Right lobe of liver (tissue), 6 donors: ENCODE measurements around the gene COLGALT1. TPM values are rescaled to one million over a fixed set of nuclear protein-coding genes. Genes with fewer than 3 reads are reported as not detected.

Source experiments
- ATAC-seq, 4 donors: fragments of 200-7000 bp; cut with Tn5 transposase; one replicate each; pipeline ENCODE4 v1.9.1; 2020; ENCODE audit warnings: mild to moderate bottlenecking in 4 of 4, moderate library complexity in 4 of 4
- DNase-seq, 3 donors: peaks; one replicate each; pipeline ENCODE4 v3.0.0-alpha.2; 2020
- H3K27ac ChIP-seq, 3 donors: fragments of 200-600 bp; one replicate each; pipeline ENCODE4 v1.8.0; 2022
- H3K27me3 ChIP-seq, 2 donors: fragments of 200-600 bp; one replicate each; pipeline ENCODE4 v1.8.0; 2022
- H3K36me3 ChIP-seq, 4 donors: fragments of 200-600 bp; sonication (generic) in 1 of 4; one replicate each; pipeline versions ENCODE4 v1.5.1 to v1.8.0; 2017 to 2022; ENCODE audit warnings: control low read depth in 1 of 4
- H3K4me1 ChIP-seq, 4 donors: fragments of 200-600 bp; sonication (generic) in 1 of 4; one replicate each; pipeline versions ENCODE4 v1.5.1 to v1.8.0; 2017 to 2022; ENCODE audit warnings: control low read depth in 1 of 4
- H3K4me3 ChIP-seq, 3 donors: fragments of 200-600 bp; one replicate each; pipeline ENCODE4 v1.8.0; 2022
- H3K9me3 ChIP-seq, 4 donors: fragments of 200-600 bp; sonication (generic) in 1 of 4; one replicate each; pipeline versions ENCODE4 v1.5.1 to v1.8.0; 2017 to 2022; ENCODE audit warnings: control low read depth in 1 of 4
- POLR2A ChIP-seq: fragments of 450-650 bp; IDR thresholded peaks from one replicate; pipeline ENCODE4 v1.6.1; 2017; ENCODE audit warnings: antibody characterized with exemption, mild to moderate bottlenecking
- WGBS: methylation state at CpG from one replicate; pipeline ENCODE4 v1.1.6; 2018; ENCODE audit warnings: low coverage, low lambda C conversion rate; ENCODE audit not compliant: insufficient coverage; ENCODE audit errors: missing lambda C conversion rate; 5-methylcytosine and 5-hydroxymethylcytosine counted together
- intact Hi-C, 2 donors: fragments of 100-400 bp; cut with DNase I; formaldehyde crosslinking; loops; one replicate each; pipeline versions ENCODE4 v1.11.2 to v1.14.1; 2022
- total RNA-seq, 6 experiments: library from RNA; depleted of rRNA in 2 of 6; stranded (reverse); fragments of >200 nt in 2 of 6; fragmentation: NEBNext Ultra II Directional in 3 of 6; extraction: Animal tissue kit (Norgen Biotek cat#: 25700) in 3 of 6; gene quantifications; one replicate each; pipeline versions ENCODE4 v1.1.0 to v1.2.4, GENCODE V29; 2016 to 2023
- TF ChIP-seq, protein P1 (sequence below), 4 donors: fragments of 200-600 bp in 3 of 4; fragments of 450-650 bp in 1 of 4; IDR thresholded peaks; one replicate each; pipeline versions ENCODE4 v1.5.1 to v1.8.0; 2016 to 2022; ENCODE audit warnings: antibody characterized with exemption in 4 of 4, mild to moderate bottlenecking in 2 of 4
- donor health status: DM: no; HTN: yes; CAD: no.
- donor health status: DM: no; HTN: no; CAD: no.
- donor health status: DM: no; HTN: no; CAD: no.
- donor health status: DM: no; HTN: yes; CAD: no.
- donor health status: DM: no; HTN: yes; CAD: no.

Gene COLGALT1
- total RNA-seq, 6 experiments from 2014 or later = 23.2 to 36.8 (median 31.1) TPM

DNA sequence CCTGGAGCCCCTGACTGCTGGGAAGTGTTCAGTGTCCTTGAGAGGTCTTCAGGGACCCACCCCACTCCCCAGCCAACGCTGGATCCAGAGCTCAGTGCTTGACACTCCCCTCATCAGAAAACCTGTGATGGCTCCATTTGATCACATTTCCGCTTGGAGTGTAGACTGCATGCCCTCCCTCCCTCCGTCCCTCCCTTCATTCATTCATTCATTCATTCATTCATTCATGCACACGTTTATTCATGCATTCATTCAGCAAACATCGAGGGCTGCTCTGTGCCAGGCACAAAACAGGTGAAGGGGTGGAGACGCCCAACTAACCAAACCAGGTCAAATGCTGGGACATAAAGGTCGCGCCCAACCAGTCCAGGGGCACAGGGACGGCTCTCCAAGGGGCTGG lies 30.3 kb upstream of the COLGALT1 start:
- no peaks in the 10 kb centered on the region for H3K4me1 ChIP-seq
- 75% methylated on average over 9 of the region's 9 CpGs for WGBS
- intact Hi-C loops = no loop called here
- no peak overlapping the region for H3K4me3 ChIP-seq
- no peaks in the 10 kb centered on the region for H3K9me3 ChIP-seq
- ATAC-seq = no peak
- TF ChIP-seq POLR2A = no peak
- TF ChIP-seq, protein P1, sequence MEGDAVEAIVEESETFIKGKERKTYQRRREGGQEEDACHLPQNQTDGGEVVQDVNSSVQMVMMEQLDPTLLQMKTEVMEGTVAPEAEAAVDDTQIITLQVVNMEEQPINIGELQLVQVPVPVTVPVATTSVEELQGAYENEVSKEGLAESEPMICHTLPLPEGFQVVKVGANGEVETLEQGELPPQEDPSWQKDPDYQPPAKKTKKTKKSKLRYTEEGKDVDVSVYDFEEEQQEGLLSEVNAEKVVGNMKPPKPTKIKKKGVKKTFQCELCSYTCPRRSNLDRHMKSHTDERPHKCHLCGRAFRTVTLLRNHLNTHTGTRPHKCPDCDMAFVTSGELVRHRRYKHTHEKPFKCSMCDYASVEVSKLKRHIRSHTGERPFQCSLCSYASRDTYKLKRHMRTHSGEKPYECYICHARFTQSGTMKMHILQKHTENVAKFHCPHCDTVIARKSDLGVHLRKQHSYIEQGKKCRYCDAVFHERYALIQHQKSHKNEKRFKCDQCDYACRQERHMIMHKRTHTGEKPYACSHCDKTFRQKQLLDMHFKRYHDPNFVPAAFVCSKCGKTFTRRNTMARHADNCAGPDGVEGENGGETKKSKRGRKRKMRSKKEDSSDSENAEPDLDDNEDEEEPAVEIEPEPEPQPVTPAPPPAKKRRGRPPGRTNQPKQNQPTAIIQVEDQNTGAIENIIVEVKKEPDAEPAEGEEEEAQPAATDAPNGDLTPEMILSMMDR (IDR thresholded peaks at IDR 0.05) = no peak
- no peak for DNase-seq
- peaks cover 0 to 4% (median 0%) of the 10 kb centered on the region in 4 donors for H3K36me3 ChIP-seq
- H3K27me3 ChIP-seq = no peaks in the 10 kb centered on the region
- H3K27ac ChIP-seq = no peak overlapping the region

DNA sequence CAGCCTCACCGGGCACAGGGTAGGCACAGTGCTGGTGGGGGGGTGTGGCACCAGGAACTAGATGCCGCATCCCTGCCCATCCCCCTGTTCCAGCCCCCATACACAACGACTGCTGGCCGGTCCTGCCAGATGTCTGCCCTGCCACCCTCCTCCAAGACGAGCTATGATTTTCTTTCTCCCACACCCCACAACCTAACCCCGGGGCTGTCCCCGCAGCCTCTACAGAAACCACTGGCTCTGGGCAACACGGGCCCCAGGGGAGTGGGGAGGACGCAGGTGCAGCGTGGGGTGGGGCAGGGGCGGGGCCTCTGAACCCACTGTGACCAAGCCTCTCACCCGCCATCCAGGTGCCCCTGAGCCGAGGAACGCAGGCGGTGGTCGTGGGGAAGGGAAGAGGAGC lies 28.5 kb upstream of the COLGALT1 start:
- 51% methylated on average over 8 of the region's 16 CpGs for WGBS
- ATAC-seq = no peak
- Histone ChIP-seq H3K4me3 (no peak overlapping the region), H3K27ac (no peak overlapping the region), H3K9me3 (no peaks in the 10 kb centered on the region), H3K4me1 (no peaks in the 10 kb centered on the region), H3K27me3 (no peaks in the 10 kb centered on the region), H3K36me3 (no peaks in the 10 kb centered on the region)
- TF ChIP-seq, protein P1 (IDR thresholded peaks at IDR 0.05) = no peak
- no peak for TF ChIP-seq POLR2A
- intact Hi-C loops = no loop called here
- DNase-seq = no peak

DNA sequence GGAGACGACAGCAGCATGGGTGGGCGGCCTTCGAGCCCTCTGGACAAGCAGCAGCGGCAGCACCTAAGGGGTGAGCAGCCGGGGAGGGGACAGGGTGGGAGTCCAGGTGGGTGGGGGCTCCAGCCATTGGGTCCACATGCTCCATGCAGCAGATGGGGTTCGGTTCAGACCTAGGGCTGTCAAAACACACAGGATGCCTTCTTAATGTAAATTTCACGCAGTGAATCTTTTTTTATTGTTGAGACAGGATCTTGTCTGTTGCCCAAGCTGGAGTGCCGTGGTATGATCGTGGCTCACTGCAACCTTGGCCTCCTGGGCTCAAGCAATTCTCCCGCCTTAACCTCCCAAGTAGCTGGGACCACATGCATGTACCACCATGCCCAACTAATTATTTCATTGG lies 28.1 kb upstream of the COLGALT1 start:
- no peak overlapping the region for H3K4me3 ChIP-seq
- TF ChIP-seq, protein P1 (IDR thresholded peaks at IDR 0.05) = no peak
- no peak for TF ChIP-seq POLR2A
- ATAC-seq = no peak
- no peak overlapping the region for H3K27ac ChIP-seq
- intact Hi-C loops = no loop called here
- H3K27me3 ChIP-seq = no peaks in the 10 kb centered on the region
- no peaks in the 10 kb centered on the region for H3K9me3 ChIP-seq
- 60% methylated on average over 10 of the region's 10 CpGs for WGBS
- no peak for DNase-seq
- H3K4me1 ChIP-seq = no peaks in the 10 kb centered on the region
- H3K36me3 ChIP-seq = no peaks in the 10 kb centered on the region

DNA sequence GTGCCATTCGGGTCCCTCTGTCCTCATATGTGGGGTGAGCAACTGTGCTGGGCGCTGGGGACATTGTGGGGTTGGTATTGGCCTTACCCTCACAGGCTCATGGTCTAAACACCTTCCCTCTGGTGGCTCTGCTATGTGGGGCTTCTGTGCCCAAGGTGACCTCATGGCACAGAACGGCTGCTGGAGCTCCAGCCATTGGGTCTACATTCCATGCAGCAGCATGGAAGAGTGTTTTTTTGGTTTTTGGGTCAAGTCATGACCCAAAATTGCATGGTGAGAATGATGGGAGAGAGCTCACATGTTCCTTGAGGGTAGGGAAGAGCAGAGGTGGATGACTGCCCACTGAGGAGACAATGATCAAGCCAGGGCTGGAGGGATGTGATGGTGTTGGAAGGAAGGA lies 26.8 kb upstream of the COLGALT1 start:
- Histone ChIP-seq H3K36me3 (no peaks in the 10 kb centered on the region), H3K4me3 (no peak overlapping the region), H3K4me1 (no peaks in the 10 kb centered on the region), H3K9me3 (no peaks in the 10 kb centered on the region), H3K27me3 (no peaks in the 10 kb centered on the region), H3K27ac (no peak overlapping the region)
- DNase-seq = no peak
- no peak for TF ChIP-seq POLR2A
- TF ChIP-seq, protein P1 (IDR thresholded peaks at IDR 0.05) = no peak
- 100% methylated on average over 1 of the region's 3 CpGs for WGBS
- ATAC-seq = no peak
- intact Hi-C loops = no loop called here
